GM12873 (cell line): ENCODE measurements around the gene TMEM232.

Experiments used
- TF ChIP-seq, protein P1 (sequence below): IDR thresholded peaks from 2 replicates; pipeline ENCODE4 v1.5.1; 2012; ENCODE audit warnings: low read depth, mild to moderate bottlenecking, moderate library complexity, low read length, control low read depth; ENCODE audit not compliant: insufficient read depth; ENCODE audit errors: missing control alignments

The TMEM232 gene

DNA sequence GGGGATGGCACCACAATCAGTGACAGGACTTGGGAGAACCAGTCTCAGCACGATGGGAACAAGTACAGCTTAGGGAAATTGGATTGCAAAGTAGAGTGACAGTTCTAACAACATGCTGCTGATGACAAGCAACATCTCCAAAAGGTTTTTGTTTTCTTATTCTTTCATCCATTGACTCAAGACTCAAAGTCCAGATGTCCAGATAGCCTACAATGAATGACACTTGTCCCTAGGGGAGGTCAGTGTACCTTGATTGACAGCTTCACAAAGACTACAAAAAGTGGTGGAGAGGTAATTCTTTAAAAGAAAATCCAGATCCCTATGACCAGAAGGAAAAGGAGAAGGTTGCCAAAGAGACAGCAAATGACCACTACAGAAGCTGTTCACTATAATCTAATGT, 323.9 kb downstream of the TMEM232 start:
- TF ChIP-seq, protein P1, sequence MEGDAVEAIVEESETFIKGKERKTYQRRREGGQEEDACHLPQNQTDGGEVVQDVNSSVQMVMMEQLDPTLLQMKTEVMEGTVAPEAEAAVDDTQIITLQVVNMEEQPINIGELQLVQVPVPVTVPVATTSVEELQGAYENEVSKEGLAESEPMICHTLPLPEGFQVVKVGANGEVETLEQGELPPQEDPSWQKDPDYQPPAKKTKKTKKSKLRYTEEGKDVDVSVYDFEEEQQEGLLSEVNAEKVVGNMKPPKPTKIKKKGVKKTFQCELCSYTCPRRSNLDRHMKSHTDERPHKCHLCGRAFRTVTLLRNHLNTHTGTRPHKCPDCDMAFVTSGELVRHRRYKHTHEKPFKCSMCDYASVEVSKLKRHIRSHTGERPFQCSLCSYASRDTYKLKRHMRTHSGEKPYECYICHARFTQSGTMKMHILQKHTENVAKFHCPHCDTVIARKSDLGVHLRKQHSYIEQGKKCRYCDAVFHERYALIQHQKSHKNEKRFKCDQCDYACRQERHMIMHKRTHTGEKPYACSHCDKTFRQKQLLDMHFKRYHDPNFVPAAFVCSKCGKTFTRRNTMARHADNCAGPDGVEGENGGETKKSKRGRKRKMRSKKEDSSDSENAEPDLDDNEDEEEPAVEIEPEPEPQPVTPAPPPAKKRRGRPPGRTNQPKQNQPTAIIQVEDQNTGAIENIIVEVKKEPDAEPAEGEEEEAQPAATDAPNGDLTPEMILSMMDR: no peak

- TF ChIP-seq, protein P1: no peak
Observed at GRCh38 chr5:110401881-110402280, 324.6 kb downstream of the TMEM232 start.

DNA sequence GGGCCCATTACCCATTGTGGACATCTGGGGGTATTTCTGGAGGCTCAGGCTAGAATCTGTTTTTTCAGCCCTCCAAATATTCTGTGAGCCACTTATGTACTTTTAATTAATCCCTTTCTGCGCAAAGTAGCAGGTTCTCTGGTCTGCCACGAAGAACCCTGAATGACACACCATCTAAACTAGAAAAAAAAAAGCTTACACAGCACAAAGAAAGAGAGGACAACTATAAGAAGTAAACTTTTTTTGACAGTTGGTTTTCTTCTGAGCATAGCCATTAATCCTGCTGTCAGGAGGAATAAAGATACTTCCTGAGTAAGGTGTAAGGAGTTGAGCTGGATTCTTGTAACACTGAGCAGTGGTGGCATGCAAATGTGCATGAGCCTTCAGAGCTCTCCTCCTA, 327.5 kb downstream of the TMEM232 start:
- TF ChIP-seq, protein P1: no peak

DNA sequence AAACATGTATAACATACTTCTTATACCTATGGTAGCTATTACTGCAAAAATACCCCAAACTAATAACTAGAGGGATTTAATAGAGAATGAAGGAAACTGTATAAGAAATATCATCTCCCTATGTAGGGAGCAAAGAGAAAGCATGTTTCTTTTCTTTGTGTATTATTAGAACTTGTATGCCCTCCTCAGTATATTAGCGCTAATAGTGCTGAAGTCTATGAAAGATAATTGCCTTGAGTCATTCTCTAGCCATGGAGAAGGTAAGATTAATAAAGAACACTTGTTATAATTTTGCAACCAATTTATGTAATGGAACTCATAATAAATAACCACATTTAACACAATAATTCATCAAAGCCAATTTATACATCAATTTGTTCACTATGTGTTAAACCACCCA, 329.2 kb downstream of the TMEM232 start:
- TF ChIP-seq, protein P1: no peak

- TF ChIP-seq, protein P1: no peak
Observed at GRCh38 chr5:110386782-110387181, 339.7 kb downstream of the TMEM232 start.

DNA sequence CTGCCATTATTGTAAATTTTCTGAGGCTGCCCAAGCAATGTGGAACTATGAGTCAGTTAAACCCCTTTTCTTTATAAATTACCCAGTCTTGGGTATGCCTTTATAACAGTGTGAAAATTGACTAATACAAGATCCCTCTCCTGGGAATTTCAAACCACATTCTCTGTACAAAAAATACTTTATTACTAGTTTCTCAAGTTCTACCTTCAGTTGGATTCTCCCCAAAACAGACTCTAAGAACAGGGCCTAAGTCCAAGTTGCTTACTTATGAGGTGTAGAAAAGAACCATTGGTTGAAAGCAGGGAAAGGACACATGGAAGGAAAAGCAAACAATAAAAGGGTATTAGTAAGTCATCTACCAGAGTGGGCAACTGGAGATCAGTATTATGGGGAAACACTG, 343.2 kb downstream of the TMEM232 start:
- TF ChIP-seq, protein P1: no peak

DNA sequence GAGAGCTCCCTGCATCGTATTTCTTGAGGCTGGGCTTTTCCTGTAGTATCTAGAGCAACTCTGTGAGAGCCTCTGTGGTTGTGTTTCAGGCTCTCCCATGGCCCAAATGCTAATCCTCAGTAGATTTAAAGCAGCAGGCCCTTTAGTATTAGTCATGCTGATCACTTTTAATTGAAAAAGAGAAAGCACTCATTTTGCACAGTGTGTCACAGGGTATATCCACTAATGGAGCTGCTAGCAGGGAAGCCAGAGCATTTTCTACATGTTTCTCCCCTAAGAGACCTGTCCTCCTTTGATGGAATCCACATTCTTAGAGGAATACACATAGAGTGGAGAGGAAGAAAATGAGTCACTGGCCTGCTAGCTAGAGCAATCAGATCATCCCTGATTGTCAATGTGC, 348.5 kb downstream of the TMEM232 start:
- TF ChIP-seq, protein P1: no peak
